Pancreas (tissue), 10 donors: ENCODE results near the gene ASB11. TPM values are rescaled to one million over a fixed set of nuclear protein-coding genes. Genes with fewer than 3 reads are reported as not detected.

ENCODE experiments used
- ATAC-seq, 4 donors: fragments of 200-7000 bp; cut with Tn5 transposase; one replicate each; pipeline versions ENCODE4 v1.8.0 to v1.9.1; 2020; ENCODE audit warnings: mild to moderate bottlenecking in 4 of 4, moderate library complexity in 4 of 4
- DNase-seq, 6 donors: peaks; one replicate each; pipeline ENCODE4 v3.0.0-alpha.2; 2020
- FAIRE-seq: peaks from 2 replicates; lab custom pipeline; 2012; peaks lifted over from hg19 to GRCh38; lab: Jason Lieb, UNC
- H3K27ac ChIP-seq, 4 donors: fragments of 200-600 bp; sonication (generic); 1 replicate in 3 of 4; 2 replicates in 1 of 4; pipeline versions ENCODE4 v1.5.0 to v1.8.0; 2020
- H3K27me3 ChIP-seq, 4 donors: fragments of 200-600 bp; one replicate each; pipeline ENCODE4 v1.8.0; 2021
- H3K36me3 ChIP-seq, 3 donors: fragments of 200-600 bp; sonication (generic) in 1 of 3; one replicate each; pipeline versions ENCODE4 v1.5.0 to v1.8.0; 2020 to 2021
- H3K4me1 ChIP-seq, 3 donors: fragments of 200-600 bp; one replicate each; pipeline ENCODE4 v1.8.0; 2021
- H3K4me3 ChIP-seq, 4 donors: fragments of 200-600 bp; sonication (generic) in 2 of 4; one replicate each; pipeline versions ENCODE4 v1.5.0 to v1.8.0; 2020 to 2021
- H3K9me3 ChIP-seq, 4 donors: fragments of 200-600 bp; one replicate each; pipeline ENCODE4 v1.8.0; 2021
- CTCF ChIP-seq, 4 donors: fragments of 200-600 bp; sonication (generic) in 3 of 4; IDR thresholded peaks; one replicate each; pipeline versions ENCODE4 v1.5.0 to v1.8.0; 2021; ENCODE audit warnings: antibody characterized with exemption in 4 of 4
- WGBS, 2 donors: extraction: QIAGEN DNeasy Blood & Tissue Kit; methylation state at CpG; one replicate each; pipeline ENCODE4 v1.1.7; 2013; 5-methylcytosine and 5-hydroxymethylcytosine counted together
- intact Hi-C, 3 donors: fragments of 100-400 bp; cut with DNase I; formaldehyde crosslinking; loops; one replicate each; pipeline versions ENCODE4 v1.11.1 to v1.14.2; 2022
- polyA plus RNA-seq, 2 donors: library from polyadenylated mRNA; stranded (reverse); fragments of 200-250 nt; gene quantifications; one replicate each; pipeline ENCODE4 v1.2.3, GENCODE V29; 2013
- total RNA-seq, 6 donors: library from RNA; stranded (reverse); fragmentation: NEBNext Ultra II Directional in 4 of 6; extraction: Animal tissue kit (Norgen Biotek cat#: 25700) in 4 of 6; gene quantifications; one replicate each; pipeline versions ENCODE4 v1.2.1 to v1.2.4, GENCODE V29; 2021 to 2023
- donor health status: healthy with polysubstance abuse.
- donor health status: DM: no; HTN: no; CAD: no; lungs with moderate emphysema.
- donor health status: DM: no; HTN: no; CAD: no.
- donor health status: control.
- donor health status: control.
- donor health status: Bipolar disorder and iron deficiency.
- donor health status: DM: yes; HTN: yes; CAD: no.
- donor health status: DM: no; HTN: no; CAD: no.
- donor health status: DM: no; HTN: no; CAD: no.
- donor health status: DM: yes; HTN: yes; CAD: no.

The ASB11 gene
- total and polyA plus RNA-seq, 8 donors: 0.09 to 0.22 TPM; not detected in 6

- WGBS, 2 donors: 0 to 29% methylated on average over 10 of the region's 10 CpGs
- no peaks in the 10 kb centered on the region for H3K36me3 ChIP-seq
- no peak for TF ChIP-seq CTCF (IDR thresholded peaks at IDR 0.05)
- DNase-seq: peak in 3 of 6 donors; percentile 8 to 23 (median 22)
- peaks cover 0 to 5% (median 0%) of the 10 kb centered on the region in 3 donors for H3K4me1 ChIP-seq
- ATAC-seq: peak in 2 of 4 donors; percentile 21 to 26
- intact Hi-C loops: no loop called here
- no peak for FAIRE-seq
- peaks cover 0 to 33% (median 0%) of the 10 kb centered on the region in 4 donors for H3K27me3 ChIP-seq
- no peaks in the 10 kb centered on the region for H3K9me3 ChIP-seq
- peak overlapping the region; percentile 3 to 97 (median 70) for H3K27ac ChIP-seq
- H3K4me3 ChIP-seq: peak overlapping the region in 3 of 4 donors; percentile 6 to 60 (median 55)
Observed at GRCh38 chrX:15336023-15336413, 20.6 kb upstream of the ASB11 start.

DNA sequence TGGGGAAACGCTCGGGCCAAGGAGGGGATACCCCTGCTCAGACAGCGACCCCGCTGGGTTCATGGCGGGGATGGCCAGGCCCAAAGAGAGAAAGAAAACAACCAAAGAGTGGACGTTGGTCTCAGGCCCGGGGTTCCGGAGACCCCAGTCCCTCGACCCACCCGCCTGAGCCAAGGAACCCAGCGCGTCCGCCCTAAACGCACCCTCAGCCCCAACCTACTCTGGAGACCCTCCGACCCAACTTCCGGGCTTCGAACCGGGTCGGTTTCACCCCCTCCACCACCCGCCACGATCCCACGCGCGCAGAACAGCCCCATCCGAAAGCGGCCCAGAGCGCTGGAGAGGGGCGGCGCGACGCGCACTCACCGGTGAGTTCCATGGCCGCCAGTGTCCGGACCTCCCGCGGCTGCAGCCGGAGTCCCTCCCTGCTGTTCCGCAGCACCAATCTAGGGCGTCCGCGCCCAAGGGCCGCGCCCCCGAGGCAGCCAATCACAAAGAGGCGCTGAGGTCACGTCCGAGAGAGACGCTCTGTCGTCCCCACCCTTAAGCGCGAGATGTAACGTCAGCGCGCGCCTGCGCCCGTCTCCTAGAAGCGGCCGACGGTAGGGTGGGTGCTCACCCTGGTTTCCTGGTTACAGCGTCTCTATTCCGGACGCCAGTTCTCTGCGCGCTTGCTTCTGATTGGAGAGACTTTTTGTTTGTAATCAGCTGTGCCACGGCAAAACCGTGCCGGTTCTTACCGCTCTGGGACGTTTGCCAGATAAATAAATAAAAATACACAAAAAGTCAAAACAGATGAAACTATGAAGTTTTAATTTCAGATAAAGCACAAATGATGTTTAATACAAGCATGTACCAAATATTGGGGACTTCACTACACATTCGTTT is 19.9 kb upstream of the ASB11 start, which contains the start of gene PIGA:
PIGA (minus strand) TSS at position 389 of the 888 bp plus-strand sequence. CDS start 3,593 bp downstream, outside the sequence.
- H3K27ac ChIP-seq: peak within 1 kb of the TSS; percentile 91 to 97 (median 97)
- whole genome bisulfite sequencing, 2 donors: 0 to 30% methylated on average over 63 to 72 of the region's 72 CpGs
- DNase-seq: peak; percentile 89 to 96 (median 94)

GRCh38 chrX:15334561-15334960 is 19.1 kb upstream of the ASB11 start:
- H3K4me3 ChIP-seq: peak overlapping the region; percentile 29 to 60 (median 56)
- ATAC-seq (peak; percentile 9 to 47 (median 39)), FAIRE-seq (no peak), DNase-seq (peak in 2 of 6 donors; percentile 6 to 24)
- no peak for TF ChIP-seq CTCF (IDR thresholded peaks at IDR 0.05)
- H3K36me3 ChIP-seq: no peaks in the 10 kb centered on the region
- peaks cover 0 to 25% (median 0%) of the 10 kb centered on the region in 4 donors for H3K27me3 ChIP-seq
- WGBS, 2 donors: 1 to 28% methylated on average over 7 of the region's 7 CpGs
- peak overlapping the region; percentile 91 to 97 (median 97) for H3K27ac ChIP-seq
- intact Hi-C loops: no loop called here
- H3K9me3 ChIP-seq: no peaks in the 10 kb centered on the region
- H3K4me1 ChIP-seq: peaks cover 0 to 5% (median 0%) of the 10 kb centered on the region in 3 donors

More for the DNA sequence above, 19.9 kb upstream of the ASB11 start, which contains the start of gene PIGA:
- intact Hi-C loops: no loop called here
- peak; percentile 88 for FAIRE-seq
- Histone ChIP-seq H3K9me3 (no peaks in the 10 kb centered on the region), H3K27me3 (peaks cover 0 to 29% (median 0%) of the 10 kb centered on the region in 4 donors), H3K4me1 (peaks cover 0 to 5% (median 0%) of the 10 kb centered on the region in 3 donors), H3K36me3 (no peaks in the 10 kb centered on the region), H3K4me3 (peak within 1 kb of the TSS; percentile 29 to 60 (median 56))
- peak; percentile 97 to 98 (median 98) for ATAC-seq
- no peak for TF ChIP-seq CTCF (IDR thresholded peaks at IDR 0.05)

- no peak overlapping the region for H3K4me3 ChIP-seq
- H3K4me1 ChIP-seq: peaks cover 0 to under 1% (median 0%) of the 10 kb centered on the region in 3 donors
- intact Hi-C loops: no loop called here
- H3K27ac ChIP-seq: no peak overlapping the region
- ATAC-seq: no peak
- no peaks in the 10 kb centered on the region for H3K36me3 ChIP-seq
- DNase-seq: no peak
- WGBS, 2 donors: 19 to 25% methylated on average over 2 of the region's 2 CpGs
- no peak for TF ChIP-seq CTCF (IDR thresholded peaks at IDR 0.05)
- FAIRE-seq: no peak
- H3K27me3 ChIP-seq: no peaks in the 10 kb centered on the region
- H3K9me3 ChIP-seq: no peaks in the 10 kb centered on the region
Observed at GRCh38 chrX:15328821-15329220, 13.4 kb upstream of the ASB11 start.
